Measurements from ENCODE around the gene GGACT. TPM values are rescaled to one million over a fixed set of nuclear protein-coding genes. Genes with fewer than 3 reads are reported as not detected.

Gene GGACT
- total and polyA plus RNA-seq, 2 of the 8 experiments (the other 6 are each of a cell fraction or from before 2014, with no cell fraction given), result 1.1 to 1.5 TPM

- TF ChIP-seq CHD7 (IDR thresholded peaks at IDR 0.05; ENCODE audit: insufficient replicate concordance, low read length) (no peak), MAFK (IDR thresholded peaks at IDR 0.05; ENCODE audit: low read depth, low read length) (no peak), EZH2 (IDR thresholded peaks at IDR 0.05; ENCODE audit: low read depth, low read length, severe bottlenecking) (no peak), SIN3A (conservative IDR thresholded peaks at IDR 0.05 in 1 of 2, IDR thresholded peaks at IDR 0.05 in 1 of 2; ENCODE audit: low read depth in 1 of 2, low read length in 2 of 2) (no peak), KDM4A (IDR thresholded peaks at IDR 0.05; ENCODE audit: low read depth, low read length, severe bottlenecking) (no peak), FOSL1 (IDR thresholded peaks at IDR 0.05; ENCODE audit: insufficient read depth, low read depth, low read length) (no peak), SAP30 (IDR thresholded peaks at IDR 0.05; ENCODE audit: insufficient read depth, insufficient replicate concordance, low read length) (no peak)
Measured at GRCh38 chr13:100522618-100523309, 65.8 kb downstream of the GGACT start (continued).

Measured in H1 (cell line).